ENCODE measurements around the gene CD74.

CD74 gene

GRCh38 chr5:150396267-150396666 lies 16.4 kb downstream of the CD74 start:
- DNase-seq, result no peak

GRCh38 chr5:150395688-150395975 lies 17.1 kb downstream of the CD74 start:
- no peak for DNase-seq

- no peak for DNase-seq
These were observed 17.6 kb downstream of the CD74 start for GRCh38 chr5:150394912-150395687.

GRCh38 chr5:150394131-150394530 lies 18.6 kb downstream of the CD74 start:
- no peak for DNase-seq

GRCh38 chr5:150393096-150393645 lies 19.5 kb downstream of the CD74 start:
- DNase-seq, result no peak

GRCh38 chr5:150392680-150393079 lies 20.0 kb downstream of the CD74 start:
- no peak for DNase-seq

- DNase-seq, result no peak
These were observed 20.7 kb downstream of the CD74 start for GRCh38 chr5:150391986-150392385.

GRCh38 chr5:150391064-150391834 lies 21.5 kb downstream of the CD74 start:
- DNase-seq, result no peak

GRCh38 chr5:150389531-150390266 lies 23.0 kb downstream of the CD74 start:
- DNase-seq, result no peak

GRCh38 chr5:150386024-150386855 lies 26.5 kb downstream of the CD74 start:
- DNase-seq, result no peak

GRCh38 chr5:150384701-150385100 lies 28.0 kb downstream of the CD74 start:
- DNase-seq, result no peak

- no peak for DNase-seq
These were observed 34.6 kb downstream of the CD74 start for GRCh38 chr5:150377964-150378694.

GRCh38 chr5:150376799-150377771 lies 35.6 kb downstream of the CD74 start:
- no peak for DNase-seq

- no peak for DNase-seq
These were observed 38.1 kb downstream of the CD74 start for GRCh38 chr5:150374651-150375050.

- no peak for DNase-seq
These were observed 40.1 kb downstream of the CD74 start for GRCh38 chr5:150372639-150373038.

- no peak for DNase-seq
These were observed 44.2 kb downstream of the CD74 start for GRCh38 chr5:150368526-150368925.

- DNase-seq, result no peak
These were observed 48.7 kb downstream of the CD74 start for GRCh38 chr5:150364004-150364403.

- DNase-seq, result no peak
These were observed 49.5 kb downstream of the CD74 start for GRCh38 chr5:150363185-150363584.

- DNase-seq, result no peak
These were observed 51.4 kb downstream of the CD74 start for GRCh38 chr5:150361301-150361700.

- no peak for DNase-seq
These were observed 54.2 kb downstream of the CD74 start for GRCh38 chr5:150358261-150359095.
